Activated effector memory CD4-positive, alpha-beta T cell treated with Interleukin-2 at 50 U/mL for 16 hours (primary cell): ENCODE data around the gene GPR156.
"Not testable (repeated sequence)": the region's sequence is repeated elsewhere in the genome, so short reads cannot be mapped to it uniquely, and the experiment has no call there.

Experiments
- DNase-seq: peaks from one replicate; pipeline ENCODE4 v3.0.0-alpha.2; 2020

GPR156 gene

DNA sequence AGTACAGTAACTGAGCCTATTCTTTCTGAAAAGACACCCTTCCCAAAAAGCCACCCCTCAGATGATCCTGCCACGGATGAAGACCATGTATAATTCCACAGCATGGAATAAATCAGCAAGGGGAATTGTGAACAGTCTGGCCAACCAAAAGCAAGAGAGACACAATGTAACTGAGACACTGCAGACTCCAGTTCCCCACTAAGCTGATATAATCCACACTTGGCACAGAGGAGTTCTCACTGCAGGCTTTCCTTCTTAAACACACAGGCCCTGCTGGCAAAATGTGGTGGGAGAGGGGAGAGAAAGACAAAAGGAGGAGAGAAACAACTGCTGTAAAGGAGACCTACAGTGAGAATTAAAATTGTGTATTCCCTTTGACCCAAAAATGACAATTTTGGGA lies 12.7 kb downstream of the GPR156 start:
- DNase-seq = no peak

DNA sequence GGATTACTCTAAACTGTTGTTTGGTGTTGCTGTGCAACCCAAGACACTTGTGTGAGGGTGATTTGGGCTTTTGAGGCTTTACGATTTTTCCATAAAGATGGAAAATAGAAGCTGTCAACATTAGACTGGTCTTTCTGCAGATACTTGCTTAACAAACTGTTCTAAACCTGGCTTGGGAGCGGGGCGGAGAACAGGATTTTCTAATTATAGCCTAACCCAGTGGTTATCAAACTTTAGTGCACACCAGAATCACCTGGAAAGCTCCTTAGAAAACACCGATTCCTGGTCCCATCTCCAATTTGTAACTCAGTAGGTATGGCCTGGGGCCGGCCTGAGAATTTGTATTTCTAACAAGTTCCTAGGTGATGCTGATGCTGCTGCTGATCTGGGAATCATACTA lies 19.0 kb downstream of the GPR156 start:
- DNase-seq = no peak

DNA sequence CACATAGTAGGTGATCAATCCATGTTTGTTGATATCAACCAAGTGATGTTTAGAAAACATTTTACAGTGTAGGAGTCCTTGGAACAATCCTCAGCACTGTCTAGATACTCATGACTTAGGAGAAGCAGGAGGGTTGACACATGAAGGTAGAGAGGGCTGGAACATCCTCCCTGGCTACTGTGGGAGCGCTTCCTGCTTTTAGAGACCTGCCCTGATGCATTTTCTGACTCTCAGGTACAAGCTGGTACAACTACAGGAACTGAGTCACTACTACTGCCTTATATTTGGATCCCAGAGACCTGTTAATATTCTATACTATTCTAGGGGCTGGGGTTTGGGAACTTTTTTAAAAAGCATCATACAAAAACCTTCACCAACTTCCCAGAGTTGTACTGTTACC lies 20.1 kb downstream of the GPR156 start:
- DNase-seq = no peak

DNA sequence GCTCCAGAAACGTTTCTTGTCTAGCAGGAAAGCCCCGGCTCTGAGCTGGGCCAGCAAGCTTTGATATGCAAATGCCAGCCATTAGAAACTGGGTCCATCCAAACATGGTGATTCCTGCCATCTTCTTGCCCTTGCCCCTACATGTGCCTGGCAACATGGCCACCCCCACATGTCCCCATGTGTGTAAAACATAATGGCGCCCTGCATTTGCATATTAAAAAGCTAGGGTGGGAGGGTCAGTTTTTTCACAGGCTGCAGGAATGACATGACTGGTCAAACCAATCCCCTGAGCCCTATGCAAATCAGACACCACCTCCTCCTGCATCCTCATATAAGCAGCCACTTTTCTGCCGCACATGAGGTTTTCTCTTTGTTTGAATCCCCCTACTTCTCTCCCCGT lies 21.2 kb downstream of the GPR156 start:
- no peak for DNase-seq

DNA sequence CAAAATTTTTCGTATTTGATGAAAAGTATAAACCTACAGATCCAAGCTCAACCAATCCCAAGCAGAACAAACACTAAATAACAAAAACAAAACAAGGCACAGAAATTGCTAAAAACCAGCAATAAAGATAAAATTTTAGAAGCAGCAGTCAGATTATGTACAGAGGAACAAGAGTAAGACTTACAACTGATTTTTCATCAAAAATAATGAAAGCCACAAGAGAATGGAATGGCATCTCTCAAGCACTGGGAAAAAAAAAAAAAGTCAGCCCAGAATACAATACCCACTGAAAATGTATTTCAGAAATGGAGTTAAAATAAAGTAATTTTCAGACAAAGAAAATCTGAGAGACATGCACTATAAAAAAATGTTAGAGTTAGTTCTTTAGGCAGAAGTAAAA lies 27.0 kb downstream of the GPR156 start:
- DNase-seq = no peak

DNA sequence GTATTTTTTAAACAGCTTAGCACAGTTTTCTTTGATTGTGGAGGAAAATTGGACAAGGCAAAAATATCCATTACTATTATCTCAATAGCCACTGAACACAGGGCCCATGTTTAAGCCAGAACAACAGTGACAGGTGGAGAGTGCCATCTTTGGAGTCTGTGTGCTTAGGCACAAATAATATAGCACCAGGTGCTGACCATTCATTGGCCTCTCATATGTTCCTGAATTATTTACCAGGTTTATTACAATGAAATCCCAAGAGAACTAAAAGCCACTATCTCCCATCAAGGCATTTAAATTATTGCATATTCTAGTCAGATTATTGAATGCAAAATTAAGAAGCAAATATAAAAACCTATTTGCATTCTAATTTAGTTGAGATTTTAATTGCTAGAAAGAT lies 39.6 kb downstream of the GPR156 start:
- DNase-seq = no peak

DNA sequence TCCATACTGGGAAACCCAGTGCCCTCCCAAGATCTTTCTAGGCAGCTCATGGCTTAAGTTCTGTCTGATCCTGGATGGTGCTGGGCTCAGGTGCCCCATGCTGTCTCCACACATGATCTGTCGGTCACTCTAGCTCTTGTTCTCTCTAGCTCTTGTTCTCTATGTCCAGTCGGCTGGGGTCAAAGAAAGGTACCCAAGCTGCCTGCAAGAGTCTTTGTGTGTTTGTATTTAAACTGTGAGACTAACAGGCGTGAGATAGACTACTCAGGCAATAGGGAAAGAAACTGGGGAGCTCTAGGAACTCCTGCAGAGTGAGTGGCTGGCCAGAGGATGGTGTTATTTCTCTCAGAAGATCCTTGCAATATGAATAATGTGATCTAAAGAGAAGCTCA lies 40.2 kb downstream of the GPR156 start:
- no peak for DNase-seq

DNA sequence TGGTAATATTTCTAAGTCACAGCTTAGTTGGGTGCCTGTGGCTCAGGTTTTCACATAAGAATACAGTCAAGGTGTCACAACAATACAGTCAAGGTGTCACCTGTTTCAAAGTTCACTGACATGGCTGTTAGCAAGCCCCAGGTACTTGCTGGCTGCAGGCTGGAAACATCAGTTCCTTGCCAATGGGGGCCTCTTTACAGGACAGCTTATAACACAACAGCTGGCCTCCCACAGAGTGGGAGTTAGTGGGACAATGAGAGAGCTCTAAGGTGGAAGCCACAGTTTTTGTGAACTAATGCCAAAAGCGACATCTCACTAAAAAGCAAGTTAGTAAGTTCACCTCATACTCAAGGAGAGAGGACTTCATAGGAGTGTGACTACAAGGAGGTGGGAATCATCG lies 45.4 kb downstream of the GPR156 start:
- DNase-seq = no peak

DNA sequence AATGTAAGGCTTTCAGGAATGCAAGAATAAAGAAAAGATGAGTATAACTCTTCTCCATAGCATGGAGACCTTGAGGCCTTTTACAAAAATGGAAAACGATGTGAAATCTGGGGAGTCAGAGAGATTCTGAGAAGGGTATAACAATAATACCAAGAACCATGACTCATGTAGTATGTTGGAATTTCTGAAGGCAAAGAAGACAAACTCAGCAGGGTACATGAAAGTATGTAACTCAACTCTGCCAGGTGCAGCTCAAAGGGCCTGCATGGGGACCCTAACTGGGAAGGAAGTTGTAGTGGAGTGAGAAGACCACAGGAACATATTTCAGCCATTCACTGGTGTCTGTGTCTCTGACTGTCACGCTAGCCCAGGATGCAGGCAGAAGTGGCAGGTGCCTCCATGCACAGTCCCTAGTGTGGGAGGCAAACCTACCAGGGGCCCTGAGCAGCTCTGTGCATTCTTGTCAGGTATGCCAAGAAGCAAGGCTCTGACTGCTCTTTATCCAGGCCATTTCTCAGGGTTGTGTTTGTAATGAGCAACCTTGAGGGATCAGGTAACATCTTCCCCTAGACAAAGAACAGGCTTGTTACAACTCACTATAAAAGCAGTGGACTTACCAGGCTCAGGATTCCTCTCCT lies 57.2 kb downstream of the GPR156 start:
- DNase-seq = no peak

DNA sequence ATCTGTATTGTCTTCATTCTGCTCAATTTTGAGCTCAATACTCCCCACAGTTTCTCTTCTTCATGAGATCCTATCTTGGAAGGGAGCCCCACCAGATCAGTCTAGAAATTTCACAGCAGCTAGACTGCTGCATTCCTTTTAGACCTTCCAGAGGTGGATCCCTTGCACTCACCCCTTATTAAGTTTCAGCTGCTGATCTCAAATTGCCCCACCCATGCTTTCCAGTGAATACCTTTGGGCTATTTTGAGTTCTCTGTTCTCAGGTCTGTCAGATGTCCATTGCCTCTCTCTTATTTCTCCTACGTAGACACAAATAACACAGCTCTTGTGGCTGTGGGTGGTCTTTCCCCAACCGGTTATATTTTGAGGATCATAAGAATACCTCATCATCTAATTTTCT lies 60.8 kb downstream of the GPR156 start:
- DNase-seq = no peak

DNA sequence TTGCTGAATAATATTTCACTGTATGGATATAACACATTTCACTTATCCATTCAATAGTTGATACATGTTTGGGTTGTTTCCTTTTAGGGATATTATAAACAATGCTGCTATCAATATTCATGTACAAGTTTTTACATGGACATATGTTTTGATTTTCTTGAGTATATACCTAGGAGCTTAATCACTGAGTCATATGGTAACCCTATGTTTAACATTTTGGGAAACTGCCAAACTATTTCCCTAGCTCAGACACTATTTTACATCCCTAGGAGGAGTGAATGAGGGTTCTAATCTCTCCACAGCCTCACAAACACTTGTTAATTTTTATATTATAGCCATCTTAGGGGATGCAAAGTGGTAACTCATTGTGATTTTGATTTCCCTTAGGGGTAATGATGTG lies 66.0 kb downstream of the GPR156 start:
- DNase-seq = no peak

DNA sequence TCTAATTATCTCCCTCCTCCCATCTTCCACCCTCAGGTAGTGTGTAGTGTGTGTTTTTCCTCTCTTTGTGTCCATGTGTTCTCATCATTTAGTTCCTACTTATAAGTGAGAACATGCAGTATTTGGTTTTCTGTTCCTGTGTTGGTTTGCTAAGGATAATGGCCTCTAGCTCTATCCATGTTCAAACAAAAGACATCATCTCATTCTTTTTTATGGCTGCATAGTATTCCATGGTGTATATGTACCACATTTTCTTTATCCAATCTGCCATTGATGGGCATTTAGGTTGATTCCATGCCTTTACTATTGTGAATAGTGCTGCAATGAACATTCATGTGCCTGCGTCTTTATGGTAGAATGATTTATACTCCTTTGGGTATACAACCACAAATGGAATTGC lies 68.4 kb downstream of the GPR156 start:
- not testable (repeated sequence) for DNase-seq

DNA sequence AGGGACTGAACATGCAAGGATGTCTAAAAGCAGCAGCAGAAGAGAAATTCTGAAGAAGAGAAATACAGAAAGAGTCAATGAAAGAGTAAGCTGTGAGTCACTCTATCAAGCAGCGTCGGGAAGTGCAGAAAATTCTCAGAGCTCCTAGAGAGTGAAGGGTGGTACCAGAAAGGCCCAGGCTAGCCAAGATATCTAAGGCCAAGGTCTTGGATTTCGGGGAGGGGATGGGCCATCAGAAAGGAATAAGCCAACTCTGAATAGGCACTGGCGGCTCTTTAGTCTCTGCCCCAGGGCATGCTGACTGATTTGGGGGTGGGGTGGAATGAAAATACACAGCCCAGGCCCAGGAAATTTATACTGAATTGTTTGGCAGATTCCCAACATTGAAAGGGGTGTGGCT lies 70.8 kb downstream of the GPR156 start:
- DNase-seq = no peak

DNA sequence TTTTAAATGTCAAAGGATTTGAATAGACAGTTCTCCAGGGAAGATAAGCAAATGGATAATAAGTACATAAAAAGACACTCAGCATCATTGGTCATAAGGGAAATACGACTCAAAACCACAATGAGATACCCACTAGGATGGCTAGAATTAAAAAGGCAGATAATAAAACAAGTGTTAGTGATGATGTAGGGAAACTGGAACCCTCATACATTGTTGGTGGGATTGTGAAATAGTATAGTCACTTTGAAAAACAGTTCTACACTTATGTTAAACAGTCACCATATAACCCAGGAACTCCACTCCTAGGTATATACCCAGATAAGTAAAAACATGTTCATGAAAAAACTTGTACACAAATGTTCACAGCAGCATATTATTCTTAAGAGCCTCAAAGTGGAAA lies 72.5 kb downstream of the GPR156 start:
- DNase-seq = no peak

DNA sequence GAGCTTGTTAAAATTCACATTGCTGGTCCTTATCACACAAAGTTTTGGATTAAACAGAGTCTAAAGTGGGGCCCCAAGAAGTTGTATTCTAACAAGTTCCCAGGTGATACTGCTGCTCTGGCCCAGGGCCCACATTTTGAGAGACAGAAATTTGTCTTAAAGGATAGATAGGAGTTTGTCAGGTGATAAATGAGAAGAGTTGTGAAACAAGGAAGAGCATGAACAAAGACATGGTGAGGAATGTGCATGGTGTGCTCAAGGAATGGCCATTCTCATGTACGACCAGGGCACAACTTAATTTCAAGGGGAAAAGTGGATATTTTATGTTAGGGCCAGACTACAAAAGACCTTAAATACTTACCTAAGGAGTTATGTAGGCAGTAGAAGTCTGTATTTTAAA lies 75.6 kb downstream of the GPR156 start:
- no peak for DNase-seq

DNA sequence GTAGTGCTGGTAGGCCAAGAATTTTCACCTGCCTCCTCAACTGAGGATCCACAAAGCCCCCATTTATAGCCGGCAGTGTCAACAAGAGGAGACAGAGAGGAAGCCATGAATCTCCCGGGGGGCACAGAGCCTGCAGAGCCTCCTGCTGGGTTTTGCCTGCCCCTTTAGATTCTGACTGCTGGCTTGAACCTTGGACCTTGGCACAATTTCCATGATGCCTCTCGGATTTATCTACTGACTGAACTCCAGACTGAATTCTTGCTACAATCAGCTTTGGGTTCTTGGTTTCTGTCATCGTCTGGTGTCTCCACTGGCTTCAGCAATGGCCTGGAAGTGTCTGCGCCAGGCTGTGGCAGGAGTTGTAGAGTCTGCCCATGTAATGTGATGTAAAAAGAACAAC lies 80.7 kb downstream of the GPR156 start:
- DNase-seq = no peak

DNA sequence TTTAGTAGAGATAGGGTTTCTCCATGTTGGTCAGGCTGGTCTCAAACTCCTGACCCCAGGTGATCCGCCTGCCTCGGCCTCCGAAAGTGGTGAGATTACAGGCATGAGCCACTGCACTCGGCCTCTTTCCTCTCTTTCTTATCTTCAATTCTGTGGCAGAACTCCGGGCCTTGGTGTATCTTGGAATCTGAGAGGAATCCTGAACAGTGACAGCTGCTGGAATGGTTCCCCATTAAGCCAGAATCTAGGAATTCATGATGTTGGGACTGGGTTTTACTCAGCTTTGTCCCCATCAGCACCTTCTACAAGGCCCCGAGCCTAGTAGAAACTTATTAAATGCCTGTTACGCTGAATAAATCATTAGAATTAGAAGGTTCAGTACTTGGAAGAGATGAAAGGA lies 81.4 kb downstream of the GPR156 start:
- DNase-seq = no peak

DNA sequence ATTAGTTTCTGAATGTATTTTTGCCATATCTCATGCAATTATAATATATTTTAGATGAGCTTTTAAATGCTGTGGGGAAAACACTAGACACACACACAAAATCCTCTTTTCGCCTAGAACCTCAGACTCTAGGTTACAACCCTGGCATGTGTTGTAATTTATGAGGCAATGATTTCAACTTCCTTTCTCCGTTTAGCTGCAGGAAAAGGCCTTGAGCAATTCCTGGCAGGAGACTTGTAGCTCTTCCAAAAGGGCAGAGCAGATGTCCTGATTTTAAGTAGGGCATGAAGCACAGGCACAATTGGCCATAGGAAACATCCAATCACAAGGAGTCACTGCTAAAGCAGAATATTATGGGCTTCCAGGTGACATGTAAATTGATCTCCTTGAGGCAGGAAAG lies 82.0 kb downstream of the GPR156 start:
- DNase-seq = no peak

DNA sequence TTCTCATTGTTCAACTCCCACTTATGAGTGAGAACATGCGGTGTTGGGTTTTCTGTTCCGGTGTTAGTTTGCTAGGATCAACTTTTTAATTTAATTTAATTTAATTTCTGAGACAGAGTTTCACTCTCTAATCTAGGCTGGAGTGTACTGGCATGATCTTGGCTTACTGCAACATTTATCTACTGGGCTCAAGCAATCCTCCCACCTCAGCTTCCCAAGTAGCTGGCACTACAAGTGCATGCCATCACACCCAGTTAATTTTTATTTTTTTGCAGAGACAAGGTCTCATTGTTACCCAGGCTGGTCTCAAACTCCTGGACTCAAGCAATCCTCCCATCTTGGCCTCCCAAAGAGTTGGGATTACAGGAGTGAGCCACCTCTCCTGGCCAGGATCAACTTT lies 82.7 kb downstream of the GPR156 start:
- no peak for DNase-seq

DNA sequence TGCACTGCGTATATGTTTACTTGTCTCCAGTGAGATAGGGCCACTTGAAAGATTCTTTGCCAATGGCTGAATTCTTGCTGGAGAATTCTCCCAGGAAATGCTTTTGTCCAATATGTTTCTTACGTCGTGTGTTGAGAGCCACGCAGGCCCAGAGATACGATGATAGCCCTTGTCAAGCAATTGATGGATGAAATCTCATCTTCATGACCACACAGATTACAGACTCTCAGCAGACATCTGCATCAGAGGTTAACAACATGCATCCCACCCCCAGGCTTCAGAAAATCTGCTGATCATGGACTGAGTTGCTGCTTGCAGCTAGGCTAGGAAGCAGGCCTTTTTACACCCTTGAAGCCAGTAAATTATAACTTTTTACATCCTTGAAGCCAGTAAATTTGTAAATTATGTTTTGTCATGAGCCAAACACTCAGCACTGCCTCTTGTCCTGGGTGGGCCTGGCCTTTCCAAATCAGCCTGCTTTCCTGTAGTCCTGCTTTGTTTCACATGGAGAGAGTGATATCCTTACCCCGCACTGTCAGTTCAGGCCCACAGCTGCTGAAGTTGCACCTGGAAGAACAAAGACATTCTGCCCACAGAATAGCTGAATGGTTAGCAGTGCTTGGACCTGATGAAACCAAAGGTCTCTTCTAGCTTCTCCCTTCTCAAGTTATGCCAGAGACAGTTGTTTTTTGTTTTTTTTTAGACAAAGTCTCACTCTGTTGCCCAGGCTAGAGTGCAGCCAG lies 84.4 kb downstream of the GPR156 start:
- no peak for DNase-seq

DNA sequence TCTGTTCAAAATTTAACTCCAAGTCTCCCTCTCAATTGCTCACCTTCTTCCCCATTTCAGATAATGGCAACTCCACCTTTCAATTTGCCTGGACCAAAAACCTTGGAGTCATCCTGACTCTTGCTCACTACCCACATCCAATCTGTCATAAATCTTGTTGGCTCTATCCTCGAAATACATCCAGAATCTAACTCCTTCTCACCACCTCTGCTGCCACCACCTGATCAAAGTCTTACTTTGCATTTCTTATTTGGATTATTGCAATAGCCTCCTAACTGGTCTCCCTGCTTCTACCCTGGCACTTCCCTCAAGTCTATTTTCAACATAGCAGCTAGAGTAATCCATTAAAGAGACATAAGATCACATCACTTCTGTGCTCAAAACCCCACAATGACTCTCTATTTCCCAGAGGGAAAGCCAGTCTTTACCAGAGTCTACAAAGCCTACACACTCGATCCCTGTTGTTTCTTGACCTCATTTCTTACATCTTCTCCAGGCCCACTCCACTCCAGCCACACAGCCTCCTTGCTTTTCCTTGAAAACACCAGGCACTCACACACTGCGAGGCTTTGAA lies 86.6 kb downstream of the GPR156 start:
- DNase-seq = no peak

DNA sequence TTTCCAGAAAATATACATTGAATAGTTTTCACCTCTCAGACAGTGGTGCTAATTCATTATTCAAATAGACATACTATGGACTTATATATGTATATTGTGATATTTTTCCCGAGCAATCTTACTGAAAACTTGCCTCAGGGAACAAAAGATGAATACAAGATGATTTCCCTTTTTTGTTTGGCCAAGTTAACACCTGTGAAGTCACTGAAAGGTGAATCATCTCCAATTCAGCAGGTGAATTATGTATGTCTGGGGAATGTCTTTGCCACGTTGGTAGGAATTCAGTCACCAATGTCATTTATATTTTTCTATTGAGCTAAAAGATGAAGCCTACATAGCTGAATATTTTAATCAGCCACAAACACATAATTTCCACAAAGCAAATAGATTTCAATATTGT lies 88.2 kb downstream of the GPR156 start:
- no peak for DNase-seq

DNA sequence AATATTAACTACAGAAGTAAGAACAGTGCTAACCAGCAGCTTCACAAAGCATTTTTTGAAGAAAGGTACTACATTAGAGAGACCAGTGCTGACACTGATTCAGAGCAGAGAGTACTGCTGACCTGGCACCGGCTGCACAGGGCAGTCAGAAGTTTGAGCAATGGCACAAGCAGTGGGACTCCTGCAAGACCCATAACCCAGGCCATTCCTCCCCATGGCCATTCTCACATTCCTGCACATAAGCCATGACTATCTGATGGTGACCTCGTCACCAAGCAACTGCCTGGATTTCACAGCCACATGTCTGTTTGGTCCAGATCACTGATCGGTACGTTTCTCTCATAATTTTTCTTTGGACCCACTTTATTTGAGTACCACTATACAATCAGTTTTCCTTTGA lies 88.7 kb downstream of the GPR156 start:
- no peak for DNase-seq

DNA sequence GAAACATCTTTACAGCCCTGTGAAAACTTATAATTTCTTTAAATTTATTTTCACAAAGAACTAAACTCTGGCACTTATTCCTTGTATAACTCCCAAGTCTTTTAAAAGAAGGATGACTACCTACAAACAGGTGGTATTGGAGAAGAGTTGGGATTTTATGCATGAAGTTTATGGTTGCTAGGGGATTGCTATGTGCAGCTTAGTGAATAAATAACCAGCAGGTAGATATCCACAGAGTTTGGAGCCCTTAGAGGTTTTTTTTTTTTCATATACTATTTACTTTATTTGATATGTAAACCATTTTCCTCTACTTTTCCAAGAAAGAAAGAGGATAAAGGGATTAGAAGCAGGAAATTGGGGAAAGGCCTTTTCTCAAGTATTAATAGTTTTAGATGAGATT lies 91.5 kb downstream of the GPR156 start:
- DNase-seq = no peak

DNA sequence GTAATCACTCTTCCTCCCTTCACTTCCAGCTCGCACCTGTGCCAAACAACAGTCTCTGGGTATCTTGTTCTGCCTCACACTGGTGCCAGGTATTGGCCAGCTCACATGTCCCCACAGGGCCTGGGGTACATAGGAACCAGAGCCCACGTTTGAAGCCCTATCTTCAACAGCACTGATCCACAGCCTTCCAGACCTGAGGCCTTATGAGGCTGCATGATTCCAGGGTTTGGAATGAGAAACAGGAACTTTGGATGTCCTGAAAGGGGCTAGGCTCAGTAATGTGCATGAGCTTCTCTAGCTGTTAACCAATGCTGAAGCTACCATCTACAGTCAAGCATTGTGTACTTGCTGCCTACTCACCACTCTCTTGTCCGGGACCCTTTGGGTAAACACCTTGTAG lies 92.4 kb downstream of the GPR156 start:
- DNase-seq = no peak
